GM18867 (cell line): ENCODE data around the gene ROBO4.

ENCODE experiments used
- ATAC-seq: cut with Tn5 transposase; IDR thresholded peaks from one replicate; pipeline ENCODE4 v1.9.1; 2021; ENCODE audit warnings: mild to moderate bottlenecking, moderate library complexity; ENCODE audit not compliant: unreplicated experiment

The ROBO4 gene

DNA sequence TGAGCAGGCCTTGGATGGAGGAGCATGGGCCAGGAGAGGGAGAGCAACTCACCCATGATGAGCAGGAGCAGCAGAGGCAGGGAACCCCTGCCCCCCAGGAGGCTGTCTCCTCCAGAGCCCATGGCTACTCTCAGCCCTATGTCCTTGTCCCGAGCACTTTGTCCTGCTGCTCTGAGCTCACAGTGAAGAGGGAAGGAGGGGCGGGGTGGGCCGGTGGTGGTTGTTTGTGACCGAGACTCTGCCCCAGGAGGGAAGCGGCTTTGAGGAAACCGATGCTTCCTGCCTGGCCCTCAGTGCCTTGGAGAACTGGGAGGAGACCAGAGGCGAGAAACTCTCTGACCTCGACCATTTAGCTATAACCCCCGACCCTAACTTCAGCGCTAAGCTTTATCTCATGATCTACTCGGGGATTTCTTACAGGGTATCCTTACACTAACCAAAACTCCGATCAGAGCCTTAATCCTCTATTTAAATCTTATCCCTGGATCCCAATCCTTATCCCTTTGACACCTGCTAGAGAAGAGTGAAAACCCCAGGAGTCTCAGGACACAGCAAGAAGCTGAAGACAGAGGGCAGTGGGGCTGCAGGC lies at the start of gene ROBO4:
Gene ROBO4 (minus strand): TSS at position 192 of the 589 bp plus-strand sequence. CDS start 70 bp downstream, at position 122.
- ATAC-seq: no peak

DNA sequence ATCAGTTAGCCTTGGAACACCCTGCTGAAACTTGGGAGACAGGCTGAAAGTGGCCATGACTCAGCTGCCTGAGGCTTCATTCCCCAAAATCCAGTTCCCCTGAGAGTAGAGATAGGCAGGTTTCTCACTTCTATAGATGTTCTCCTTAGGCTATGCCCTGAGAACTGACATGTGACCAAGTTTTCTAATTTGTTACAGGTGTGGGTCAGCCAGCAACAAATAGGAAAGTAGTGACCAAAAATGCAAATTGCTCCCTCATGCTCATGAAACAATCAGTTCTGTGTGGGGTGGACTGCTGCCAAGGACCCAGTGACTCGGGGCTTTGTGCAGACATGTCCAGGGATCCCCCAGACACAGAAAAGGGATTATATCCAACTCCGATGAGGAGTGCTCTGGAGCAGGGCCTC lies 49.1 kb upstream of the ROBO4 start:
- no peak for ATAC-seq

DNA sequence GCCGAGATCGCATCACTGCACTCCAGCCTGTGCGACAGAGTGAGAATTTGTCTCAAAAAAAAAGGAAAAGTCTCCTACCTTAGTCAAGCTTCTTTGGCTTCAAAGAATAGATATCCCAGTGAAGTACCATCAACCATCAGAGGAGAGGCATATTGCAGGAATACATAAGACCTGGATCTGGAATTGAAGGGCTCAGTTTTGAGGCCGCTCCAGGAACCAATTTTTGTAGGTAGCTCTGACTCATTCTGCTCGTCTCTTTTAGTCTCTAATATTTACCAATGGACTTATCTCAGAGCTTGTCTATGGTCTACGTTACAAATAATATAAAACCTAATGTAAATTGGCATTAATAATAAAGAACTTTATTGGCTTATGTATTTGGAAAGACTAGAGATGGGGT lies 48.2 kb upstream of the ROBO4 start:
- ATAC-seq: no peak

DNA sequence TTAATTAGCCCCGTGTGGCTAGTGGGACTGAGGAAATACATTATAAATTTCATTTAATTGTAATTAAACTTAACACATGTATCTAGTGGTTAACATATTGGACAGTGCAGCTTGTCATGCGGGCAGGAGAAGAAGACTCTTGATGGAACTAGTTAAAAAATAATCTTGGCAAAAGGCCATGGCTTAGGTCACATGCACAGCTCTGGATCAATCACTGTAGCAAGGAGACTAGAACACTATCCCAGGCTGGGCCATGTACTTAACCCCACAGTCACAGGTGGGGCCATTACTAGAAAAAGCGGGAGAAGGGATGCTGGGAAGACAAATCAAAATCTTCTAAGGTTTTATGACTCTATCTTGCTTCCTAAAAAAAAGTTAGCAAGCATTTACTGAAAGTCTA lies 46.9 kb upstream of the ROBO4 start:
- ATAC-seq: no peak

DNA sequence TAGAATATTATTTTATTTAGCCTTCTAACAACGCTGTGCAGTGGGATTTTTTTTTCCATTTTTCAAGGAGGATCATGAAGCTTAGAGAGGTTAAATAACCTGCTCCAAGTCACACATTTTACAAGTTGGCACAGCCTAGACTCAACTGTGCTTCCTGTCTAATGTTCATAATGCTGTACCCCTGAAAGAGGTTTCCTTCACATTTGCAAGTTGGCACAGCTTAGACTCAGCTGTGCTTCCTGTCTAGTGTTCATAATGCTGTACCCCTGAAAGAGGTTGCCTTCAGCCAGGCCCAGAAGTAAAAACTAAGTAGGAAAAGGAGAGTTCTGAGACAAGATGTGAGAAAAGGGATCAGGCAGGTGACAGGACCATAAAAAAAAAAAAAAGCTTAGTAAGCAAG lies 46.1 kb upstream of the ROBO4 start:
- no peak for ATAC-seq

DNA sequence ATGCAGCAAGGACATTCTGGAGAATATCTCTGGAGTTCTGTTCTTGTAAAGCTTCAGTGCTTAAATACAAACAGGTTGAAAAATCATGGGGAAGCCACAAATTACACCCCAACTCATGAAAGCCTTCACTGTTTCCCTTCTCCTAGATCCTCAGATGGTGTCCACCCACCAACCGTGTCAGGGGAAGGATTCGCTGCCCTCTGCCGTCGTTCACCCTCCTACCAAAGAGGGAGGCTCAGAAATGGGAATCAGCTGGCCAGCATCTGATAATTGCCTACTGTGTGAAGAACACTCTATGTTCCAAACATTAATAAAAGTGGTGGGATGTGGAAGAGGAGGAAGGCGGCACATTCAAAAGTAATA lies 45.6 kb upstream of the ROBO4 start:
- no peak for ATAC-seq

DNA sequence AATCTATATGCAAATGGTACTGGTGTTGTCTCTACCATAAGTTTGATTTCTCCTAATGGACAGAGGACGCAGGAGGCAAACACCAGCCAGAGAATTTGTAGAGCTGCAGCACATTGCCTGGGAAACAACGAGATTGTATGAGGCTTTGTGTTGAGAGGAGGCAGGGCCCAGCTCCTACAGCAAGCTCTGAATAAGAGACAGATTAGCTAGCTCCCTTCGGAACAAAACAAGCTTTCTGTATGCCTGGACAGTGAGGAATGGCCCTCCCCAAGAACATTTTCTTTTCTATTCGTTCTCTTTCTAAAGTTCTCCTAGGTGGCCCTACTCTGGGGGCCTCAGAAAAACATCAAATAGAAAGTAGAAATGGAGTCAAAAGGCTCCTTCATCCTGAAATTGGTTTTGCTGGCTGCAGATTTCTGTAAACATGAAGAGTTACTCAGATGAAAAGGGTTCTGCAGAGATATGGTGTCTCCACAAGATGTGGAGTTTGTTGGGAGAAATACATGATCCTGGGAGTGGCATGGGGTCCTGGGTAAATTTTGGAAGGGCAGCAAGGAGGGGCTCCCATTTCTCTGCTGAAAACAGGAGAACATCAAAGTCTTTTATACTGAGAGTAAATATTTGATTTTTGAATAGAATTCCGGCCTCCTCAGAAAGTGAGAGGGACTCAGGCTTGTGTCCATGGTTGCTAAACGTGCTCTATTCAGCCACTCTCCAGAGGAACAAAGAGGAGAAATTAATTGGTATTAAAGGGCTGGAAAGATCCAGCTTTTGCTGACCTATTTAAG lies 45.0 kb upstream of the ROBO4 start:
- no peak for ATAC-seq

DNA sequence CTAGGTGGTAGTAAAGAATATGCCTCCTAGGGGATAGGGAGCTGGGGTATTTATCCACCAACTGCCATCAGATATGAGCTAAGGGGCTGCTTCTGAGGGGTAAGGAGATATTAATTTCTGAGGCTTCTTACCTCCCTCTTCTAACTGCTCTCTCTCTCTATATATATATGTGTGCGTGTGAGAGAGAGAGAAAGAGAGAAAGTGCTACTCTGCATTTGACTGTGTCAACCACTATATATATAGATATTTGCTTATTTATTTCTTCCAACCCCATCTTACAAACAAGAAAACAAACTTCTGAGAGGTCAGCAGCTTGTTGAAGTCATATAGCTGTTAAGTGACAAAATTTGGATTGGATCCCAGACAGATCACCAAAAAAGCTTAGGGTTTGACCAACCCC lies 44.0 kb upstream of the ROBO4 start:
- ATAC-seq: no peak

DNA sequence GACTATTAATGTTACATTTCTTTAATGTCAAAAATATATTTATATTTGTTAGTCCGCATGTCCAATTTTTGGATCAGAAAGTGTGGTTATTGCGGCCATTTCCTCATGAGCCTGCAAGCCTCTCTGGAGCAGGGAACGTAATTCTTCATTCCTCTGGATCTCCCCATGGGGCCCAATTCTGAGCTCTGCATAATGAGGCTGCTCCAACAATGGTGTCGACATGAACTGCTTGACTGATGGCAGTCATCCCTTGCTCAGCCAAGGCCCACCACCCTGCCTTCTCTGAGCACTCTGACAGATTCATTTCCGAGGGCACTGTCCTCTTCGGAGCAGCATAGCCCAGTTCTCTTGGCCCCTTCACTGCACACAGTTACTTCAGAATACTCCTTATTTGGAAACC lies 41.3 kb upstream of the ROBO4 start:
- ATAC-seq: no peak

DNA sequence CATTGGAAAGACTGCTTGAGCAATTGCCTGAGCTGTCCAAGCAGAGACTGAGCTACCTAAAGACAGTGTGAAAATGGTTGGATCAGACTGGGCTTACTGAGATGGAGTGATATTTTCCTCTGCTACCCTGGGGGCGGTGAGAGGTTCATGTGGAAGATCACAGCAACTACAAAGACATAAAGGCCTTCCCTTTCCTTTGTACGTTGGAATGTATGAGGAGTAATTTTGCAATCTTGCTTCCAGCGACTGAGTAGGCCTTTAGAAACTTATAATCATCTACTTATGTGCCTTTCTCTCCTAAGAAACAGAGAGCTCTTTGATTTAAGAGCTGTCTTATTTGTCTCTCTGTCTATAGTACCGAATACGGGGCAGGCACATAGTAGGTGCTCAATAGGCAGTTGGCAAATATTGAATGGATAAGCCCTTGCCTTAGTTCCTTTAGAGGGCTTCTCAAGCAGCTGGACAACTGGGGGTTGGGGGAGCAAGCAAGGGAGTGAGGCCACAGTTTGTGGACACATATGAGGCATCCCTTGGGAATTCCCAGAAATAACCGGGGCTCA lies 40.6 kb upstream of the ROBO4 start:
- ATAC-seq: no peak

DNA sequence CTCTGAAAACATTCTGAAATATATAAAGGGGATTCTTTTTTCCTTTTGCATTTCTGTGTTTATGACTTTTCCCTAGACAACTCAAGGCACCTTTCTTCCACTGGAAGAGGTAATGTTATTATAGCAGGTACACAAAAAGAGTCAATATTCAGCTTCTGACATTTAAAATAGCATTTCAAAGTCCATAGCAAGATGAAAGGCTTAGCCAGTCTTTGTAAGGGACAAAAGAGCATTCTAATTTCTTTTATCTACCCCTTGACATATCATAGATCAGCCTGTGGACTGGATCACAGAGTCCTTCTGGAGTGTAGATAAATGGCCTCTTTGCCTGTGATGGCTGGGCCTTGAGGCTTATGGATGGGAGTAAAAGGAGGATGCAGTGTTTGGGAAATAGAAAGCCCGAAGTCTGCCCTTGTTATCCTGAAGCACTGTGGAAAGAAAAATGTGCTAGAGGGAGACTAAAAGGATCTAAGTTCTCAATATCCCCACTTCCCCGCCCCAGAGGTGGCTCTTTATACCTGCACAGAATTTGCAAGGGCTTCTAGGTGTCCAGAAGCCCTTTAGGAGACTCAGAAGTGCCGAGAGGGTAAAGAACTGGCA lies 39.8 kb upstream of the ROBO4 start:
- no peak for ATAC-seq

DNA sequence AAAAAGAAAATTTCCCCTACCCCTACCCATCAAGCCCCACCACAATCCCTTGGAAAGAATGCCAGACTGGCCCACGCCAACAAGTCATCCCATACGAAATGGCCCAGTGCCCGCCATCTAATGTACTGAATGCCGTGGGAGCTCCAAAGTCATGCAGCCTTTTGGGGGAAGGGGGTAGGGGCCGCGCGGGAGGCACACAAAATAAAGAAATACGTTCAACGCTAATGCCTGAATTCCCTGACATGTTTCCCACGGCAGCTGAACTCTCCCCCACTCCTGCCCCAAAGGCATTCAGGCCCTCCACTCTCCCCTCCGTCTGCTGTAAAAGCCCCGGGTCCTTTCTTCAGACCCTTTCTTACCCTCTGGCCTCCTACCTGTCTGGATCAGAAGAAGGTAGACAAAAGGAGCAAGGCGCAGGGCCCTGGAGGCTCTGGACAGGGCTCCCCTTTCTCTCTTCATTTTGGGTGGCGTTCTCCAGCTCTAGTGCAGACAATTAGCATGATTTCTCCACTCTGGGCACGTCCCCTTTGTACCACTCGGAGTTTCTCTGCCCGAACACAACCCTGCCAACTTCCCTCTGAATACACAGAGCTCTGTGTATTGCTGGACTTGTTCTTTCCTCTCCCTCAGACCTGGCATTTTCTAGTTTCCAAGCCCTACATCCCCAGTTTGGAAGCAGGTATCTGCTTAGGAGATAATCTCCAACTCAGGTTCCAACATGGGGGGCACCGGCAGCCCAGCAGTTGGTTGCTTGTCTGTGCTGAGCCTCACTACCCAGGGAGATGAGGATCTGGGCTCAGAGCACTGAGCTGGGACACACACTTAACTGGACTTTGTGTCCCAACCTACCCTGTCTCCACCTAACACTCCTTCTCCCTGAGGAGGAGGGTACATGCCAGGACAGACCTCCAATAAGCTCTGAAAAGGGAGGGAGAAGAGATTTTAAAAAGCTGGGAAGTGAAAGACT lies 38.2 kb upstream of the ROBO4 start, which contains the start of gene HEPACAM:
Gene HEPACAM (minus strand): TSS at position 500 of the 967 bp plus-strand sequence. CDS start 41 bp downstream, at position 459.
- no peak for ATAC-seq

DNA sequence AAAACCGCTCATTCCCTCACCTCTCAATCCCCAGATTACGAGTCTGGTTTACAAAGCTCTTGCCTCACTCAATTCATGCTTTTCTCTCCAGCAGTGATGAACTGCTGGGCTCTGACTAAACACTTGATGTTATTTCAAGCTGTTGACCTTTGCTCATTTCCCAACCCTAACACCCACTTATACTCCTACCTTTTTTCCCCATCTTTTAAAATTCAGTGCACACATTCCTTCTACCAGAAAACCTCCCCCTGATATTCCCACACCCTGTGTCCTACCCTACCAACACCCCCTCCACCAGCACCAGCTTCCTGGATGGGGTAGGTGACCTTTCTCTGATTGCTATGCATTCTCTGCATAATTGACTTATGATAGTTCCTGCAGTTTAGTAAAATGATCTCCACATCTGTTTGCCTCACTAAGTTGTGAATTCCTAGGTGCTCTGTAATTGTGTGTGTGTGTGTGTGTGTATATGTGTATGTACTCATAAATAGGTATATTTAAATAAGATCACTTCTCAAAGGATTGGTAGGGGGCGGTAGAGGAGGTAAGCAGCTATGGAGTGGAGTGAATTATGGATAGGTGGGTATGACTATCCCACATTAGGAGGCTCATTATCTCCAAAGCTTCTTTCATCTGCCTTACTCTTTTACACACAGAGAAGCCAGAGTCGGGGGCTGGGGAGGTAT lies 37.3 kb upstream of the ROBO4 start:
- ATAC-seq: no peak

DNA sequence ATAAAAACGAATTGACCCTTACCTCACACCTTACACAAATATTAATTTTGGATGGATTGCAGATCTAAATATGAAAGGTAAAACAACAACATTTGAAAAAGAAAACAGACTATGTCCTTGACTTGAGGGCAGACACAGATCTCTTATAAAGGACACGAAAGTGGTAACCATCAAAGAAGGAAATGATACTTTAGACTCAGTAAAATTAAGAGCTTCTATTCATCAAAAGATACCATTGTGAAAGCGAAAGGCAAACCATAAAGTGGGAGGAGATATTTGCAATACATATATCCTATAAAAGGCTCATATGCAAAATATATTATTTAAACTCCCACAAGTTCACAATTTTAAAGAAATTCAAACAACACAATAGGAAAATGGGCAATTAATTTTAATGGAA lies 33.1 kb upstream of the ROBO4 start:
- peak; percentile 93 for ATAC-seq

DNA sequence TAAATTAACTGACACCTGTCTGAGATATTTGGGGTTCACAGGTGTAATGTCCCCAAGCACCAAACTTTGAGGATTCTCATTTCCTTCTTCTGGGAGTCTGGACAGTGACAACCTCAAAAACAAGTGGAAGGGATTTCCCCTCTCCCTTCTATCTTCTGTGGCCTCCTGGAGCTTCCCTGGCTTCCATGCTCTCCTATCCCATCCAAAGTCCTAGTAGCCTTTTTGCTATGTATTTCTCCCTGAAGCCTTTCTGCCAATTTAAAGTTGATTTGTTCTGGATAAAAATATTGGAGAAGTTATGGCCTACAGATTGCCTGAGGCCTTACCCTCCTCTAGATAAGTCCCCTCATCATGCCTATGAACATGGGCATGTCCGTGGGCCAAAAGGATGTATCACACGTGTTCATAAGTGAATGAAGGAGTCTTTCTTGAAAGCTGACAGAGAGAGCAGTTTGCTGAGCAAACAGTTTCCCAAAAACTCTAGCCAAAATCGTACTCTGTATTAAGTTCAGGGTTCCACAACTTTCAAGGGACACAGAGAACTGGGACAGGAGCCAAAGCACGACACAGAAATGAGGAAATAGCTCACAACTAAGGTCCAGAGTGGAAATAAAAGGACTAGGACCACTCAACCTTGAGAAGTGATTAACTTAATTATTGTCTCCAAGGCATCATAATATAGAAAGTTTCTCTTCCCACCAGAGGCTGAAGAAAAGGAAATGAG lies 31.4 kb upstream of the ROBO4 start:
- no peak for ATAC-seq

DNA sequence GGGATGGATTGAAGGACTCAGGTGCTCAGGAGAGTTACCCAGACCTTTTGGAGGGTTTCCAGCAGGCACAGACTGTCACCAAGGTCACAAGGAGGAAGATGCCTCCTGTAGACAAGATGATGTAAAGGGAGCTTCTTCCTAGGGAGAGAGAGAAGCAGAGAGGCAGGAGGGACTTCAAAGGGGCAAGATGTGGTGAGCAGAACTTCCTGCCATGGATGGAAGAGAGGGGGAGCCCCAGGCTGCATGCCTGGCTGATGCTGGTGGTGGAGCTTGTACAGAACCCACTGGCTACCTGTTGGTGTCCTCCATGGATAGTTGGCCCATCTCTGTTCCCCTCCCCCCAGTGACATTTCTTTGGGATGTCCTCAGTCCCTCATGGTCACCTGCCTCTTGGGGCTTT lies 25.6 kb upstream of the ROBO4 start:
- ATAC-seq: no peak

DNA sequence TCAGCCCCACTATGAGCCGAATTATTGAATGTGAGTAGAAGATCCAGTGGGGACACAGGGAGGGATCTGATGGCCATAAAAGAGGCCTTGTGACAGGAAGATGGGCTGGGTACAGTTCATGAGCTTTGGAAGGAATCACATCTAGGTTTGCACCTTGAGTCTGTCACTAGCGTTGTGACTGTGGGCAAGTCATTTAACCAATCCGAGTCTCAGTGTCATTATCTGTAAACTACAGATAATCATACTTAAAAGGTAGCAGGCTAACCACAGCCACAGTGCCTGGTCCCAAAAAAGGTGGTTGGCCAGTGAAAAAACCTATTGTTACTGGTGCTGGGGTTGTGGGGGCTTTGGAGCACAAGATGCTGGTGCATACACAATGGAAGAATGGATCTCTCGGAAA lies 25.2 kb upstream of the ROBO4 start:
- ATAC-seq: no peak

DNA sequence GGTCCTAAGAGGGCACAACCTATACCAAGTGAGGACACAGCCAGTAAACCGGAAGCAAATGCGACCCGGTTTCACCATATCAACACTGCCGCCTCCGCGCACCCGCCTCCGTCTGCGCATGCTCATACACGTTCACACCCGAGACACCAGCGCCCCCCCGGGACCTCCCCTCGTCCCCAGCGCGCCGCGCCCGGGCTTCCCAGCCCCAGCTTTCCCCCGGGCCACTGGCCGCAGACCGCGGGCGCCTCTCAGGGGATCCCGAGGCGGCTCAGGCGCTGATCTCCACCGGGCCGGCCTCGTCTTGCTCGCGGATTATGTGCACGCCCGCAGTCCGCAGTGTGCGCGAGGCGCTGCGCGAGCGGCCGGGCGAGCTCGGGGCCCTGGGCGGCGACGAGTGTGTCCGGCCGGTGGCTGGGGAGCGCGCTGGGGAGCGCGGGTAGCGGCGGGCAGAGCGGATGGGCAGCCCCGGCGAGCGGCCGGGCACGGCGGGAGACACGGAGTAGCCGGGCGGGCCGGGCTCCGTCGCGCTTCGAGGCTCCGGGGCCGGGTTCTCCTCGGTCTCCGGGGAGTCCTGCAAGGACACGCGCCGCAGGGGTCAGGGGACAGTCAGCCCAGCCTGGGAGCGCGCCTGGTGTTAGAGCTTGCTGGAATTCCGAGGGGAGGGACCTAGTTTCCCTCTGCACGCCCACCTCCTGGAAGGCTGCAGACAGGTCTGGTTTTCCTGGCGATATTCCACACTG lies 23.4 kb upstream of the ROBO4 start:
- no peak for ATAC-seq

DNA sequence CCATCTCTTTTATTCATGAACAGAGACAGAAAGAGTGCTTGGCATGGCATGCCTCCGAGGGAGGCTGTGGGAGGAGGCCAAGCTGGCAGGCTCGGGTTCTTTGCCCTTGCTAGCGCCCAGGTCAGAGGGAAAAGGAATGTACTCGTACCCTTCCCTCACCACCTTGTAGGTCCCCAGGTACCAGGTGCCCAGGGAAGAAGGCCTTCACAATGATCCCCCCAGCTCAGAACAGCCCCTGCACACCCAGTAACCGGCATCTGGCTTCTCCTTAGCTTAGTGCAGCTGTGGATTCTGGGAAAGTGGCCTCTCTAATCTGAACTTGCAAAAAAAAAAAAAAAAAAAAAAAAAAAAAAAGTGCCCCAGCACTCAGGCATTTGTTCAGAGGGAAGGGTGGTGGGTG lies 22.7 kb upstream of the ROBO4 start:
- no peak for ATAC-seq
